Activated CD4-positive, alpha-beta T cell treated with anti-CD3 and anti-CD28 coated beads for 1 hour (primary cell): ENCODE data around the gene NDN.
"Not testable (repeated sequence)": the region's sequence is repeated elsewhere in the genome, so short reads cannot be mapped to it uniquely, and the experiment has no call there.

ENCODE experiments used
- DNase-seq: peaks from one replicate; pipeline ENCODE4 v3.0.0-alpha.2; 2020

The NDN gene, protein sequence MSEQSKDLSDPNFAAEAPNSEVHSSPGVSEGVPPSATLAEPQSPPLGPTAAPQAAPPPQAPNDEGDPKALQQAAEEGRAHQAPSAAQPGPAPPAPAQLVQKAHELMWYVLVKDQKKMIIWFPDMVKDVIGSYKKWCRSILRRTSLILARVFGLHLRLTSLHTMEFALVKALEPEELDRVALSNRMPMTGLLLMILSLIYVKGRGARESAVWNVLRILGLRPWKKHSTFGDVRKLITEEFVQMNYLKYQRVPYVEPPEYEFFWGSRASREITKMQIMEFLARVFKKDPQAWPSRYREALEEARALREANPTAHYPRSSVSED

DNA sequence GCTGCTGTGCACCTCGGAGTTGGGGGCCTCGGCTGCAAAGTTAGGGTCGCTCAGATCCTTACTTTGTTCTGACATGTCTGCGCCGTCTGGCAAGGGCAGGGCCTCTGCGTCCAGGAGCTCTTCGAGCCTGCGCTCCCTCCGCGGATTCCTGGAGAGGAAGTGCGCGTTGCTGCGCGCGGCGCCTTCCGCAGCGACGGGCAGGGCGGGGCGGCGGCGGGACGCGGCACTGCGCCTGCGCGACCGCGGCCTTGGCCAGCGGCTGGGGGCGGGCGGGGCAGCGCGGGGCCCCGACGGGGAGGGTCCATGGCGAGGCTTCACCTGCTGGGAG is at the start of gene NDN:
NDN (minus strand) TSS at position 163 of the 328 bp plus-strand sequence; CDS start at position 75, 88 bp downstream.
- DNase-seq: no peak

DNA sequence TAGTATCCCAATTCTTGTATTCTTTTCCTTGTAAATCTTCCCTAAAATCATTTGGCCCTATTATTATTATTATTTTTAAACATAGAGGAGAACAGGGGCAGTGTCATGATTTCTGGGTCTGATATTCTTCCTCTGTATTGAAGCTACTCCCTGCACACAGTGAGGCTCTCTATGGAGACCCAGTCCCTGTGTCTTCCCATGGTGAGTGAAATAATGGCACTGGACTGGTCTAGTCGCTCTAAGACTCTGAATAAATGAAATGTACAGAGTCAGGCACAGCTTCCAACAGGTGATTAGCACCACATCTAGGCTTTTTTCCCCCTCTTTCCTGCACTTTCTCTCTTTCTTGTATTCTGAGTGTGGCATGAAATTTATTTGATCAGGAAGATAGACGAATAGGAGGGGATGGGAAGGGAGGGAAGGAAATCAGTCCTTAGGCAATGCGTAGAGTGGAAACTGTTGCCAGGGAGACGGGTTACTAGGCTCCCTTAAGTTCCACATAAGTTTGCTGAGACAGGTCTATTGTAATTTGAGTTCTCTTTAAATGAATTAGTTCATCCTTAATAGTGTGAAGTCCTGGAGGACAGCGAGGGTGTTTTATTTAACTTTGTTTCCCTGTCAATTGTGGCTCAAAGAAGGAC is 49.0 kb upstream of the NDN start:
- DNase-seq: no peak

DNA sequence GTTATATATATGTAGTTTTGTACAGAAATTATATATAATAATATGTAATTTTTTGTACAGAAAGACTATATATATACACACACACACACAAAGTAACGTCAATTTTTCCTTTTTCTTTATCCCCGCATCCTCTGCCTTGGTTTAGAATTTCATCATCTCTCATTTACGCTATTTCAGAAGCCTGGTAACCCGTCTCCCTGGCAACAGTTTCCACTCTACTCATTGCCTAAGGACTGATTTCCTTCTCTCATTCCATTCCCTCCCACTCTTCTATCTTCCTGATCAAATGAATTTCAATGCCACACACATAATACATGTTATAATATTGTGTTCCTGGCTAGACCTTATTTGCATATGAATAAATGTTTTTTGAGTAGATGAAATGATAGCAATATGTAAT is 47.8 kb upstream of the NDN start:
- no peak for DNase-seq

DNA sequence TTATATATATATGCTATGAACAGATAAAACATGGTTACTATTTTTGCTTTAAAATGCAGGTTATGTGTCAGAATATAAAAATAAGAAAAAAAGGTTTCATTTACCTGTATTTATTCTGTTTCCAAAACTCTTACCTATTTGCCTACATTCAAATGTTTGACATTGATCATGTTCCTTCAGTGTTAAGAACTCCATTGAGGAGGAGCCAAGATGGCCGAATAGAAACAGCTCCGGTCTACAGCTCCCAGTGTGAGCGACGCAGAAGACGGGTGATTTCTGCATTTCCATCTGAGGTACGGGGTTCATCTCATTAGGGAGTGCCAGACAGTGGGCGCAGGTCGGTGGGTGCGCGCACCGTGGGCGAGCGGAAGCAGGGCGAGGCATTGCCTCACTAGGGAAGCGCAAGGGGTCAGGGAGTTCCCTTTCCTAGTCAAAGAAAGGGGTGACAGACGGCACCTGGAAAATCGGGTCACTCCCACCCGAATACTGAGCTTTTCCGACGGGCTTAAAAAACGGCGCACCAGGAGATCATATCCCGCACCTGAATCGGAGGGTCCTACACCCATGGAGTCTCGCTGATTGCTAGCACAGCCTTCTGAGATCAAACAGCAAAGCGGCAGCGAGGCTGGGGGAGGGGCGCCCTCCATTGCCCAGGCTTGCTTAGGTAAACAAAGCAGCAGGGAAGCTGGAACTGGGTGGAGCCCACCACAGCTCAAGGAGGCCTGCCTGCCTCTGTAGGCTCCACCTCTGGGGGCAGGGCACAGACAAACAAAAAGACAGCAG is 27.0 kb upstream of the NDN start:
- DNase-seq: not testable (repeated sequence)

DNA sequence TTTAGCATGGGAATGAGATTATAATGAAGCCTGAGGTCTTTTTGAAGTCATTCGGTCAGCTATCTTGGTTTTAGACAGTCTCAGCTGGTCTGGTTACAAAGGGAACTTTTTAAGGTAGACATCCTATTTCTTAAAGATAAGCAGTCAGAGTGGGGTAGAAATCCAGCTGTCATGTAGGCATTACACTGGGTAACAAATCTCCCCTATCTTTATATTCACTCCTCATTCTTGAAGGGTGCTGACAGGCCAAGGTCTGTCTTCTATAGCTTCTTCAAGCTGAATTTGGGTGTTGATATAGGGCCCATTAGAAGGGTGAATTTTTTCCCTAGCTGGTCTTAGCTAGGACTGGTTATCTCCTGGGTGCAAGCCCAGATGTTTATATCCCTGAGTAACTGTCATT is 21.2 kb upstream of the NDN start:
- DNase-seq: no peak

DNA sequence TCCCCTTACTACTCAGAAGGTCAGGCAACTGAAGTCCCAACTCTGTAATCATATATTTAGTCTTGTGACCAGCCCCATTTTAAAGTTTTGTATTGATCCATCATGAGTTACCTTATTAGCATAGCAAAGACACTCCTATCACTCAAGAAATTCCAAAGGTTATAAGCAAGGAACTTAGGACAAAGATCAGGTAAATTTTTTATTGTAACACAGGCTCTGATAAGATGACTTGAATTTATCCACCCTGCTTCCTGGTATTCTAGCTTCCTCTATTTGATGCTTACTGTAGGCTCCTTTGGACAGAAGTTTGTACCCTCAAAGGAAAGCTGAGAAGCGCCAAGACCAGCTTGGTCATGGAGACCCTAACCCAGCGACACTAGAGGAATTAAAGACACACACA is 8.2 kb upstream of the NDN start:
- DNase-seq: no peak

DNA sequence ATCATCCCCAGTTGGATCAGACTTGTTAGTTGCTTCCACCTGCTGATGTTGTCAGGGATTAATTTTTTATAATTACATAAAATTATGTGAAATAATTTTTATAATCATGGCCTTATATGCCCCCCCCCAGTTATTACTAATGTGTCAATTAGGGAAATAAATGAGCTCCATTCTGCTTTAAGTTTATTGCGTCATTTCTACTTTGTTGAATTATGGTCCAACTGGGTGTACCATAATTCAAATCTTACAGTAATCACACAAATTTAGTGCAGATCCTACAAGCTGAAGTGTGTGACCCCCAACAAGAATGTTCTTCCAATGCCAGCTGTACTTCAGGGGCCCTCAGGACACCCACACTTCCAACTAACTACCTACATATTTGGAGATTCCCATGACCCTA is 7.5 kb upstream of the NDN start:
- no peak for DNase-seq

DNA sequence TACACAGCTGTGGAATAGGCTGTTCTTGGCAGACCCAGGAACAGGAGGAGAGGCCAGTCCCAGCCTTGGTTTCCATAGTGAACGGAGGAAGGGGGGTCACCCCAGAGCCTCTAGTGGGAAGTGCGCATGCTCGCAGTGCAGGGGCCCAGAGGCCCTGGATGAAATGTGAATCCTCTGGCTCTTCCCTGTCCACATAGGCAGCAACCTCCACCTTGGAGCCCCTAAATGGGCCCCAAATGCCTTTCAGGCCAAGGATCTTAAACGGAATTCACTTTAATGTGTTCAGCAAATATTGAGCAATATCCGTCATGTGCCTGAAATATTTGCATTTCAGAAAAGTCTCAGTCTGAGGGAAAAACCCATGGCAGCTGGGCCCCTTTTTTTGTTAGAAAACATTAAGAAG is 3.3 kb upstream of the NDN start:
- no peak for DNase-seq

DNA sequence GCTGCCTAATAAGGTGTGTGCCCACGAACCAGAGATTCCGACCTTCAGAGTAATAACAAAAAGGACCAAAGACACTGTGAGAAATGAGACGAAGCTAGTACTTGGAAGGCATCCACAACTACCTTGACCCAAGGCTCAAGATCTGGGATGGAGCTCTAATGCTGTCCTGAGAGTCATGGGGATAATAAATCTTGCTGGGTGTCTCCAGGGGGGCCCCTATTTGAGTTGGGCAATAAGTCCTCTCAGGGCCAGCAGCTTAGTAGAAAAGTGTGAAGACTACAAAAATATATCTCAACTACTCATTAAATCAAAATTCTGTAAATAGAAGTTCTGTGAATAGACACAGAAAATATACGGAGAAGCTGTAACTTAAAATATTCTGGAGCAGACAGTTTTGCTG is 2.9 kb upstream of the NDN start:
- no peak for DNase-seq

DNA sequence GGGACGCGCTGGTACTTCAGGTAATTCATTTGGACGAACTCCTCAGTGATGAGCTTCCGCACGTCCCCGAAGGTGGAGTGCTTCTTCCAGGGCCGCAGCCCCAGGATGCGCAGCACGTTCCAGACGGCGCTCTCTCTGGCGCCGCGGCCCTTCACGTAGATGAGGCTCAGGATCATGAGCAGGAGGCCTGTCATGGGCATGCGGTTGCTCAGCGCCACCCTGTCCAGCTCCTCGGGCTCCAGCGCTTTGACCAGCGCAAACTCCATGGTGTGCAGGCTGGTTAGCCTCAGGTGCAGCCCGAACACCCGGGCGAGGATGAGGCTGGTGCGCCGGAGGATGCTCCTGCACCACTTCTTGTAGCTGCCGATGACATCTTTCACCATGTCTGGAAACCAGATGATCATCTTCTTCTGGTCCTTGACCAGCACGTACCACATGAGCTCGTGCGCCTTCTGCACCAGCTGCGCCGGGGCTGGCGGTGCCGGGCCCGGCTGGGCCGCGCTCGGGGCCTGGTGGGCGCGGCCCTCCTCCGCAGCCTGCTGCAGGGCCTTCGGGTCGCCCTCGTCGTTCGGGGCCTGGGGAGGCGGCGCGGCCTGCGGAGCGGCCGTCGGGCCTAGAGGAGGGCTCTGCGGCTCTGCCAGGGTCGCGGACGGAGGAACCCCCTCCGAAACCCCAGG is 501 bp downstream of the NDN start:
- DNase-seq: no peak

DNA sequence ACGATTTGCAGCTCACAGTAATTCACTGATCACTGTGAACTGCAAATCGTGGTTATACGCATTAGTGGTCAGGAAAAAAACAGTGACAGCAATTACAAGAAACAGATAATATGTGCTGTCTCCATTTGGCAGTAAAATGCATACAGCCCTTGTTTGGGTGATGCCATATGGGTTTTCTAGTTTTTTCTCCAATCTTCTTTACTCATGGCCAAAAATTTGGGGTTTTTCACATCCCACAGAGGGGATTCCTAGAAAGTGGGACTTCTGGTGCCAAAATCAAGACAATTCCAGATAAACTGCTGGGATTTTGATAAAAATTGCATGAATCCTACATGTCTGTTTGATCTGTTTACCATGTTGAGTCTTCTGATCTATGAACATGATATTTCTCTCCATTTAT is 15.6 kb downstream of the NDN start:
- no peak for DNase-seq

DNA sequence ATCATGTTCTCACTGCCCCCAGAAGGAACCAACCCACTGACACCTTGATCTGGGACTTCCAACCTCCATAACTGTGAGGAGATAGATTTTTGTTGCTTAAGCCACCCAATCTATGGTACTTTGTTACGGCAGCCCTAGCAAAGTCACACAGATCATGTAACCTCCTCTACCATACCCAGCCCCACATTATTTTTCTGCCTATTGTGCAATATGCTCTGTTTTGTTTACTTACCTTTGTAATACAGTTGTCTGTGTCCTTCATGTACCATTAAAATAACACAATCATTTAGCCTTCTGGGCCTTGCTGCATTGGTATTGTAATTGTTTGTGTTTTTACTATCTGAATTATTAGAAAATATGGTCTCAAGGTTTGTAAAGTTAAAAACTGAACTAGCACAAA is 16.1 kb downstream of the NDN start:
- no peak for DNase-seq

DNA sequence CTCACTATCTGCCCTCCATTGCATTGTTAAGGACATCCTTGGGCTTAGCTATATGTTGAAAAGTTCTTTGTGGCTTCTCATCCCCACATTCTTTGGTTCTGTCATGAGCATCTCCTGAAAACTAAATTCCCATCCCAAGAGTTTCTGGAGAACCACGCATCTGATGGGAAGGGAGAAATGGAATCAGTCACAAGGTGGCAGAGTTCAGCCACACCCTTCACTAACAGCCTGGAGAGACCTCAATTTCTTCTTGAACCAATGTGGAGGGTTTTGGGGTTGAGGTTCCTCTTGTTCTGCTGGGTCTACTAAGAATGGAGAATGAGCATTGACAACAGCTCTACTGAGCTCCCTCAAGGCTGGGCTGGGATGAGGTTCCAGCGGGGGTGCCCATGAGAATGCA is 23.9 kb downstream of the NDN start:
- DNase-seq: no peak

DNA sequence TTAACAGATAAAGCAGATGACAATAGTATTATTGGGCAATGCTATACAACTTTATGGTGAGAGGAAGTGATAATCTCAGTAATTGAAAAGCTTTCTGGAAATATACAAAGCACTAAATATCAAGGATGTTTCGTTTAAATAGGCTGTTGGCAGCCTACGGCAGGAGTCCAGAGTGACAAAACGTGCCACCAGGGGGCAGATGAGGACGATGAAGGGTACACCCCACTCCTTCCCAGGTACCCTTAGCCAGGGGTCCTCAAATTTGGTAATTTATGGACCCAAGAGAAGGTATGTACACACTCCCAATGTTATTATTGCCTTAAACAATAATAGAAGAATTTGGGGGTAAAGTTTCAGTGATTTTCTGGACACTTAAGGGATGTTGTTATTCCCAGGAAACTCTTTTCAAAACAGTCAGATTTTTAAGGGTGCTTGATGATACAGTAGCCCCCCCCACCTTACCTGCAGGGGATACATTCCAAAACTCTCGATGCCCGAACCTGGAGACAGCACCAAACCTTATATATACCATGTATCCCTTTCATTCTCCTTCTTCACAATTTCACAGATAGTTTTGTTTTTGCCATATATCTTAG is 38.1 kb downstream of the NDN start:
- no peak for DNase-seq

DNA sequence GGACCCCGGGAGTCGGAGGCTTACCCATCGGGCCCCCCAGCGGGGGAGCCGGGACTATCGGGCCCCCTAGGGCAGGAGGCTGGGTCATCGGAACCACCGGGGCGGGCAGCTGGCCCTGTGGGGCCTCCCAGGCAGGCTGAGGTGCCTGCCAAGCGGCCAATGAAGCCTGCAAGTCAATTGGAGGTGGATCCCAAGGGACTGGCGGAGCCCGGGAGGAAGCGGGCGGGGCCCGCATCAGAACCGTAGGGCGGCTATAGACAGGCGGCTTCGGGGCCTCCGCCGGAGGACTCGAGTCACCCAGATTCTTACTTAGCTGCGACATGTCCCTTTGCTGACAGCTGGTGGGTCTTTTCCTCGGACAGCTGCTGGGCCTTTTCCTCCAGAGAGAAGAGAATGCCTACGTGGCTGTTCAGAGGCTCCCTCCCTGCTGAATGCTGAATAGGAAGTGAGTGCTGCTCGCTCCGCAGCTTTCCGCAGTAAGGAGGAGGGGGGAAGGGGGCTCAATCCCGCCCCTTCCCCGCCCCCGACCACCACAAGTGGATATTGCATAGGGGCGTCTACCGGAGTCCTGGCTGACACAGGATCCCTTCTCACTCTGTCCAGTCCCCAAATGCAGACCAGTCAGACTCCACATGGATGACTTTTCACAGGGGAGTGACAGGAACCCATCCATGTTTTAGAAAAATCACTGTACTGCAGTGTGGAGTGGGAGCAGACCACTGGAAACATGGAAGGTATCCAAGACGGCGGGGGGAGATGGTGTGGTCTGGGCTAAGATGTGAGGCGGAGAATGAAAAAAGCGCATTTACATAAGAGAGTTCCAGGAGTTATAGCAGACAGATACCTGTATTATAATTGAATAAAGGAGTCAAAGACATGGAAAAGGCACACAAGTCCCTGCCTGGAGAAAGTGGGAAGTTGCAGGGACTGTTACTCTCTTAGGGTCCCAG is 39.4 kb downstream of the NDN start, which contains the start of gene MAGEL2:
MAGEL2 (minus strand) TSS at position 447 of the 950 bp plus-strand sequence; CDS start at position 322, 125 bp downstream.
- DNase-seq: no peak

DNA sequence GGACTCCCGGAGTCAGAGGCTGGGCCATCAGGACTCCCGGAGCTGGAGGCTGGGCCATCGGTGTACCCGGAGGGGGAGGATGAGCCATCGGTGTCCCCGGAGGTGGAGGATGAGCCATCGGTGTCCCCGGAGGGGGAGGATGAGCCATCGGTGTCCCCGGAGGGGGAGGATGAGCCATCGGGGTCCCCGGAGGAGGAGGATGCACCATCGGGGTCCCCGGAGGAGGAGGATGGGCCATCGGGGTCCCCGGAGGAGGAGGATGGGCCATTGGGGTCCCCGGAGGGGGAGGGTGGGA is 40.2 kb downstream of the NDN start:
- DNase-seq: no peak

DNA sequence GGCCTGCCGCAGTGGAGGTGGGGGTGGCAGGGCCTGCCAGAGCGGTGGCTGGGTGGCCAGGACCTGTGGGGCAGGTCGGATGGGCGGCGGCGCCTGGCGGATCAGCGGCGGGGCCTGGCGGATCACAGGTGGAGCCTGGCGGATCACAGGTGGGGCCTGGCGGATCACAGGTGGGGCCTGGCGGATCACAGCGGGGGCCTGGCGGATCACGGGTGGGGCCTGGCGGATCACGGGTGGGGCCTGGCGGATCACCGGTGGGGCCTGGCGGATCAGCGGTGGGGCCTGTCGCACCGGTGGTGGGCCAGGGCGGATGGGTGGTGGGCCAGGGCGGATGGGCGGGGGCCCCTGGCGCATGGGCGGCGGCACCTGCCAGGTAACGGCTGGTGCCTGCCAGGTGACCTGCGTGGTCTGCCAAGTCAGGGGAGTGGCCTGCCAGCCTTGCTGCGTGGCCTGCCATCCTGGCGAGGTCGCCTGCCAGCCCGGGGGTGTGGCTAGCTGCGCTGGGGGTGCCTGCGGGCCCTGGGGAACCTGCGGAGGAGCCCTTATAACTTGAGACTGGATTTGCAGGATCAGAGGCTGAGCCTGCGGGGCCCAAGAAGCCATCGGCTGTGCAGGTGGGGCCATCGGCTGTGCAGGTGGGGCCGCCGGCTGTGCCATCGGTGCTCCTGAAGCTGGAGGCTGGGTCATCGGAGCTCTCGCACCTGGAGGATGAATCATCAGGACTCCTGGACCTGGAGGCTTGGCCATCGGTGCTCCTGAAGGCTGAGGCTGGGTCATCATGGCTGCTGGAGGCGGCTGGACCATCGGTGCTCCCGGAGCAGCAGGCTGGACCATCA is 40.7 kb downstream of the NDN start:
- DNase-seq: no peak

DNA sequence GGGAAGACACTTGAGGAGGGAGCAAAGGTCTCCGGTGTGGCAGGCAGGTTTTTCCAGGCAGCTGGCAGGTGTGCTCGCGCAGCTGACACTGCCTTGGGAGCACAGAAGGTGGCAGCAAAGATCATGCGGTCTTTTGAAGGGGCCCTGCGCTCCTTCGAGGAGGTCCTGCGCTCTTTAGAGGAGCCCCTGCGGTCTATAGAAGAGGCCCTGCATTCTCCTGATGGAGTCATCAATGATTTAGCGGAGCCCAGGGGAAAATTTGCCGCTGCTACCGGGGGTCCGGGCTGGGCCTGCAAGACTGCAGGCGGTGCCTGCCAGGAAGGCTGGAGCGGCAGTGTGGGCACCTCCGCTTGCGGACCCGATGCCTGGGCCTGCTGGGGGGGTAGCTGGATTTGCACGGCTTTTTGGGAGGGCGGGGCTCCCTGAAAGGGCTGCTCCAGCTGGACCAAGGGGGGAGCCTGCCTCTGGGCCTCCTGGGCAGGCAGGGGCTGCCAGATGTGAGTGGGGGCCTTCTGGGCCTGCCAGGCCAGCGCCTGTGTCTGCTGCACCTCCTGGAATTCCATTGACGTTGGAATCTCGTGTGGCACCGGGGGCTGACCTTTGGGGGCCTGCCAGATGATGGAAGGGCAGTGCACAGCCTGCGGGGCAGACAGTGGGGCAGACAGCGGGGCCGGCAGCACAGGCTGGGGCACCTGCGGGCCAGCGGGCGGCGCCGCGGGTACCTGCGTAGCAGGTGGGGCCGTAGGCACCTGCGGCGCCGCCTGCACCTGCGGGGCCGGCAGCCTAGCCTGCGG is 41.5 kb downstream of the NDN start:
- DNase-seq: no peak

DNA sequence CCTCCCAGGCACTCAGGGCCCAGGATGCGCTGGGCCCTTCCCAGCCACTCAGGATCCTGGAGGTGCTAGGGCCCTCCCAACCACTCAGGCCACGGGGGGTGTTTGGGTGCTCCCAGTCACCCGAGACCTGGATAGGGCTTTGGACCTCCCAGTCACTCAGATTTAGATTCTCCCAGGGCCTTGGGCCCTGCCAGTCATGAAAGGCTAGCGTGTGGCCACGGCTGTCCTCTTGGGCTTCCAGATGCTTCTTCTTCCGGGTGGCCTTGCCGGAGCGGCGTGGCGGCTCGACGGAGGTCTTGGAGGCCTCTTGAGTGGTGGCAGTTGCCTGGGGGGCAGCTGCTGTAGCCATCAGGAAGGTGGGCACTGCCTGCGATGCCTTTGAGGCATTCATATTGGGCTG is 42.3 kb downstream of the NDN start:
- DNase-seq: no peak

DNA sequence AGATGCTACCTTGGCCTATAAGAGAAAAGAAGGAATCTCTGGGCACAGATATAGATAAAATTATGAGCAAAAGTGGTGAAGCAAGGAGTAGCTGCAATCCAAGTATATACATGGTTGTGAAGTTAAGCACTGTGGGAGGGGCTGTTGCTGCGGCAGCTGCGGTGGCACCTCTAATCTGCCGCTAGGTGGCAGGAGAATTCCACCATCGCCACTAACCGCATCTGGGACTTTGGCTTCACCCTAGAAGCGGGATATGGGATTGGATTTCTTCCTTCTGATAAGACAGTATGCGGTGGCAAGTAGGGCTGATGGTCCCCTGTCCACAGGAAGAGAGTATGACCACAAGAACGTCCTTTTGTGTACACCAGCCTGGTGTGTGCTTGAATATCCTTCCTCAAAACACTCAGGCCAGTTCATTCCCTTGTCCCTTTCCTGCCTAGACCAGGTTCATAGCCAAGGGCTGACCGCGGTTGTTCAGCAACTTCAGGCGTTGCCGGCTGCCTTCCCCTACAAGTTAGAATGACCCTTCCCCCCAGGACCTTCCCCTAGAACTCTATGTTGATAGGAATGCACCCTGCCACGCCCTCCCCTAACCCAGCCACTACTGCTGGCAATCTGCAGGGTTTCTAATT is 44.6 kb downstream of the NDN start:
- DNase-seq: no peak
